SH-SY5Y (cell line): Measurements from ENCODE around the gene SLC35F4.

Experiments
- GATA2 ChIP-seq: IDR thresholded peaks from 2 replicates; pipeline ENCODE4 v1.6.1; 2011; ENCODE audit warnings: mild to moderate bottlenecking, low read depth, low read length
- GATA3 ChIP-seq: IDR thresholded peaks from 2 replicates; pipeline ENCODE4 v1.6.1; 2011; ENCODE audit warnings: low read depth, mild to moderate bottlenecking, low read length, moderate library complexity

DNA sequence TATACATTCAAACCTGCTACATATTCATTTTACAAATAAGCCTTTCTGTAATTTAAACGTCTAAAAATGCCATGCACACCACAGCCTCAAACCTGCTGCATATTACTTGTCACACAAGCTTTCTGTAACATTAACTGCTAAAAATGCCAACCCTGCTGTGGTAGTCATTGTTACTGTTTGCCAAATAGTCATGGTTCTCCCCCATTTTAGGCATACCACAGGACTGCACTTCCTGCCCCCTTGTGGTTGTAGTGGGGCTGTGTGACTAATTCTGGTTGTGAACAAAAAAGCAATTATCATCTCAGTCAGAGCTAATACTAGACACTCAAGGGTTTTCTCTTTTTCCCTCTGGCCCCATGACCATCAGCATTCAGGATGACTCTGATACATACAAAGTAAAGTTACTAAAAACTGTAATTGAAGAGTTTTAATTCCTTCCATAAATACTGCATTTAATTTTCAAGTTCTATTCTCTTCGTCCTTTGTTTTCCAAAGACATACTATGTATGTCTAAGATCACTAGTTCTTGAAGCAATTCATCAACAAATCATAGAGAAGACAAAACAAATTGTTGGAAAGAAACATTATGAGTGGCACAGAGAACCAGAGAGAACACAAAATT is 5.7 kb upstream of the SLC35F4 start:
- TF ChIP-seq GATA2 (no peak), GATA3 (no peak)
